Activated naive CD4-positive, alpha-beta T cell treated with Interleukin-2 at 50 U/mL for 16 hours (primary cell): ENCODE data around the gene THRB.

Experiments
- DNase-seq: peaks from one replicate; pipeline ENCODE4 v3.0.0-alpha.2; 2020

The THRB gene

GRCh38 chr3:24510030-24510648, 15.5 kb upstream of the THRB start:
- no peak for DNase-seq

GRCh38 chr3:24508423-24508839, 13.8 kb upstream of the THRB start:
- no peak for DNase-seq

- DNase-seq, result no peak
These were observed 13.2 kb upstream of the THRB start for GRCh38 chr3:24507776-24508422.

- DNase-seq, result no peak
These were observed 12.5 kb upstream of the THRB start for GRCh38 chr3:24506966-24507775.

GRCh38 chr3:24505691-24506550, 11.3 kb upstream of the THRB start:
- no peak for DNase-seq

GRCh38 chr3:24504772-24505171, 10.1 kb upstream of the THRB start:
- DNase-seq, result no peak

GRCh38 chr3:24503616-24504113, 9.0 kb upstream of the THRB start:
- no peak for DNase-seq

GRCh38 chr3:24502690-24503089, 8.0 kb upstream of the THRB start:
- no peak for DNase-seq

GRCh38 chr3:24500806-24501205, 6.2 kb upstream of the THRB start:
- DNase-seq, result no peak

GRCh38 chr3:24499991-24500390, 5.3 kb upstream of the THRB start:
- DNase-seq, result no peak

- no peak for DNase-seq
These were observed 4.1 kb upstream of the THRB start for GRCh38 chr3:24498796-24499195.

GRCh38 chr3:24498391-24498790, 3.7 kb upstream of the THRB start:
- DNase-seq, result no peak

GRCh38 chr3:24497942-24498341, 3.3 kb upstream of the THRB start:
- DNase-seq, result no peak

GRCh38 chr3:24496529-24497482, 2.2 kb upstream of the THRB start:
- DNase-seq, result no peak

GRCh38 chr3:24495326-24495994, 810 bp upstream of the THRB start:
- DNase-seq, result no peak

GRCh38 chr3:24493746-24494617, 668 bp downstream of the THRB start:
- DNase-seq, result no peak

GRCh38 chr3:24492971-24493551, 1.6 kb downstream of the THRB start:
- DNase-seq, result no peak

GRCh38 chr3:24490151-24490550, 4.5 kb downstream of the THRB start:
- DNase-seq, result no peak
